PFSK-1 (cell line): Measurements from ENCODE around the gene ZNG1C. TPM values are rescaled to one million over a fixed set of nuclear protein-coding genes. Genes with fewer than 3 reads are reported as not detected.
"Not testable (repeated sequence)": the region's sequence is repeated elsewhere in the genome, so short reads cannot be mapped to it uniquely, and the experiment has no call there.

ENCODE experiments used
- FOXP2 ChIP-seq: optimal IDR thresholded peaks from 2 replicates; pipeline ENCODE3; 2011; ENCODE audit warnings: borderline replicate concordance, control low read depth, inconsistent platforms; ENCODE audit not compliant: insufficient read depth; ENCODE audit errors: extremely low read length, extremely low read depth
- POLR2AphosphoS5 ChIP-seq: IDR thresholded peaks from 2 replicates; pipeline ENCODE4 v1.6.1; 2012; ENCODE audit warnings: low read depth, mild to moderate bottlenecking, control low read depth, low read length, moderate library complexity
- SIN3A ChIP-seq: IDR thresholded peaks from 2 replicates; pipeline ENCODE4 v1.6.1; 2012; ENCODE audit warnings: mild to moderate bottlenecking, low read length, moderate library complexity, borderline replicate concordance; ENCODE audit not compliant: insufficient read depth
- TAF1 ChIP-seq: IDR thresholded peaks from 2 replicates; pipeline ENCODE4 v1.6.1; 2012; ENCODE audit warnings: low read length, control low read depth, borderline replicate concordance; ENCODE audit not compliant: insufficient read depth
- polyA plus RNA-seq: library from polyadenylated mRNA; unstranded; fragments of >200 nt; gene quantifications from one replicate; pipeline ENCODE4 v1.2.1, GENCODE V29; 2012; ENCODE audit warnings: low read depth, missing spikeins; ENCODE audit not compliant: insufficient read length
- TF ChIP-seq, protein P1 (sequence below), 2 experiments: IDR thresholded peaks; 2 replicates each; pipeline versions ENCODE4 v1.6.1 to v1.8.0; 2011 to 2012; ENCODE audit warnings: low read depth in 2 of 2, low read length in 2 of 2, control low read depth in 1 of 2, inconsistent platforms in 1 of 2, mild to moderate bottlenecking in 1 of 2, moderate library complexity in 1 of 2; ENCODE audit not compliant: insufficient read depth in 1 of 2

ZNG1C gene
- 18.1 TPM for polyA plus RNA-seq

- not testable (repeated sequence) for TF ChIP-seq TAF1, POLR2AphosphoS5
- TF ChIP-seq, protein P1, sequence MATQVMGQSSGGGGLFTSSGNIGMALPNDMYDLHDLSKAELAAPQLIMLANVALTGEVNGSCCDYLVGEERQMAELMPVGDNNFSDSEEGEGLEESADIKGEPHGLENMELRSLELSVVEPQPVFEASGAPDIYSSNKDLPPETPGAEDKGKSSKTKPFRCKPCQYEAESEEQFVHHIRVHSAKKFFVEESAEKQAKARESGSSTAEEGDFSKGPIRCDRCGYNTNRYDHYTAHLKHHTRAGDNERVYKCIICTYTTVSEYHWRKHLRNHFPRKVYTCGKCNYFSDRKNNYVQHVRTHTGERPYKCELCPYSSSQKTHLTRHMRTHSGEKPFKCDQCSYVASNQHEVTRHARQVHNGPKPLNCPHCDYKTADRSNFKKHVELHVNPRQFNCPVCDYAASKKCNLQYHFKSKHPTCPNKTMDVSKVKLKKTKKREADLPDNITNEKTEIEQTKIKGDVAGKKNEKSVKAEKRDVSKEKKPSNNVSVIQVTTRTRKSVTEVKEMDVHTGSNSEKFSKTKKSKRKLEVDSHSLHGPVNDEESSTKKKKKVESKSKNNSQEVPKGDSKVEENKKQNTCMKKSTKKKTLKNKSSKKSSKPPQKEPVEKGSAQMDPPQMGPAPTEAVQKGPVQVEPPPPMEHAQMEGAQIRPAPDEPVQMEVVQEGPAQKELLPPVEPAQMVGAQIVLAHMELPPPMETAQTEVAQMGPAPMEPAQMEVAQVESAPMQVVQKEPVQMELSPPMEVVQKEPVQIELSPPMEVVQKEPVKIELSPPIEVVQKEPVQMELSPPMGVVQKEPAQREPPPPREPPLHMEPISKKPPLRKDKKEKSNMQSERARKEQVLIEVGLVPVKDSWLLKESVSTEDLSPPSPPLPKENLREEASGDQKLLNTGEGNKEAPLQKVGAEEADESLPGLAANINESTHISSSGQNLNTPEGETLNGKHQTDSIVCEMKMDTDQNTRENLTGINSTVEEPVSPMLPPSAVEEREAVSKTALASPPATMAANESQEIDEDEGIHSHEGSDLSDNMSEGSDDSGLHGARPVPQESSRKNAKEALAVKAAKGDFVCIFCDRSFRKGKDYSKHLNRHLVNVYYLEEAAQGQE (IDR thresholded peaks at IDR 0.05; ENCODE audit: insufficient read depth in 1 of 2, low read depth in 2 of 2, low read length in 2 of 2), result not testable (repeated sequence)
Measured at GRCh38 chr9:68241683-68242082, at the start of gene ZNG1C. ZNG1C (plus strand) TSS chr9:68241983; CDS start chr9:68242032, 49 bp downstream.

GRCh38 chr9:68302567-68302966, 60.8 kb downstream of the ZNG1C start, which contains the start of gene FOXD4L3:
FOXD4L3 (plus strand) TSS chr9:68302867; CDS start chr9:68302952, 85 bp downstream.
- TF ChIP-seq SIN3A, FOXP2: not testable (repeated sequence)
- TF ChIP-seq, protein P1 (IDR thresholded peaks at IDR 0.05; ENCODE audit: insufficient read depth in 1 of 2, low read depth in 2 of 2, low read length in 2 of 2), result not testable (repeated sequence)
